ENCODE results near the gene RSF1.
A peak's percentile ranks its signal among the peaks of the same experiment; 100 is the strongest.

GRCh38 chr11:77823775-77824174 is 3.3 kb upstream of the RSF1 start:
- TF ChIP-seq, protein P1, sequence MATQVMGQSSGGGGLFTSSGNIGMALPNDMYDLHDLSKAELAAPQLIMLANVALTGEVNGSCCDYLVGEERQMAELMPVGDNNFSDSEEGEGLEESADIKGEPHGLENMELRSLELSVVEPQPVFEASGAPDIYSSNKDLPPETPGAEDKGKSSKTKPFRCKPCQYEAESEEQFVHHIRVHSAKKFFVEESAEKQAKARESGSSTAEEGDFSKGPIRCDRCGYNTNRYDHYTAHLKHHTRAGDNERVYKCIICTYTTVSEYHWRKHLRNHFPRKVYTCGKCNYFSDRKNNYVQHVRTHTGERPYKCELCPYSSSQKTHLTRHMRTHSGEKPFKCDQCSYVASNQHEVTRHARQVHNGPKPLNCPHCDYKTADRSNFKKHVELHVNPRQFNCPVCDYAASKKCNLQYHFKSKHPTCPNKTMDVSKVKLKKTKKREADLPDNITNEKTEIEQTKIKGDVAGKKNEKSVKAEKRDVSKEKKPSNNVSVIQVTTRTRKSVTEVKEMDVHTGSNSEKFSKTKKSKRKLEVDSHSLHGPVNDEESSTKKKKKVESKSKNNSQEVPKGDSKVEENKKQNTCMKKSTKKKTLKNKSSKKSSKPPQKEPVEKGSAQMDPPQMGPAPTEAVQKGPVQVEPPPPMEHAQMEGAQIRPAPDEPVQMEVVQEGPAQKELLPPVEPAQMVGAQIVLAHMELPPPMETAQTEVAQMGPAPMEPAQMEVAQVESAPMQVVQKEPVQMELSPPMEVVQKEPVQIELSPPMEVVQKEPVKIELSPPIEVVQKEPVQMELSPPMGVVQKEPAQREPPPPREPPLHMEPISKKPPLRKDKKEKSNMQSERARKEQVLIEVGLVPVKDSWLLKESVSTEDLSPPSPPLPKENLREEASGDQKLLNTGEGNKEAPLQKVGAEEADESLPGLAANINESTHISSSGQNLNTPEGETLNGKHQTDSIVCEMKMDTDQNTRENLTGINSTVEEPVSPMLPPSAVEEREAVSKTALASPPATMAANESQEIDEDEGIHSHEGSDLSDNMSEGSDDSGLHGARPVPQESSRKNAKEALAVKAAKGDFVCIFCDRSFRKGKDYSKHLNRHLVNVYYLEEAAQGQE (IDR thresholded peaks at IDR 0.05): peak; percentile 7
- TF ChIP-seq TAF1 (conservative IDR thresholded peaks at IDR 0.05): no peak
